Measurements from ENCODE around the gene MTUS2. TPM values are rescaled to one million over a fixed set of nuclear protein-coding genes. Genes with fewer than 3 reads are reported as not detected.

The MTUS2 gene
- total RNA-seq, 4 donors from 2014 or later: 0.16 to 0.75 (median 0.24) TPM

DNA sequence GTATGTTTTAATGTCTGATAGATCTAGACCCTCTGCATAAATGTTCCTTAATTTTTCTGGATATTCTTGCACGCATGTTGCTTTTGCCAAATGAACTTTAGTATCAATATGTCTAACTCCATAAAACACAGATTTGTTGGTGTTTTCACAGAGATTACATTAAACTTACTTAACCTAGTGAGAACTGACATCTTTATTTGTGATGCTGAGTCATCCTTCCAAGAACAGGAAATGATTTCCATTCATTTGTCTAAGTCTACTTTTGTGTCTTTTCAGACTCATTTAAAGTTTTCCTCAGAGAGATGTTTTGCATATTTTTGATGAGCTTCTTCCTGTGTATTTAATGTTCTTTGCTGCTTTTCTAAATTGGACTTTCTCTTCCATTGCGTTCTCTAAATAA lies 591.3 kb downstream of the MTUS2 start:
- in situ Hi-C loops (cut with MboI; ENCODE audit: low pct_ligation_motif_present in 1 of 4, low pct_unique_long_range_greater_than_20kb in 1 of 4, low sequenced_read_pairs in 3 of 4) (no loop called here), intact Hi-C loops (cut with DNase I; ENCODE audit: low total_unique reads) (no loop called here)
- no peak for TF ChIP-seq POLR2A (IDR thresholded peaks at IDR 0.05)
- no peak overlapping the region for H3K27ac ChIP-seq
- H3K27me3 ChIP-seq: no peaks in the 10 kb centered on the region
- no peak overlapping the region for H3K4me3 ChIP-seq
- no peaks in the 10 kb centered on the region for H3K9me3 ChIP-seq
- H3K36me3 ChIP-seq: no peaks in the 10 kb centered on the region
- H3K4me1 ChIP-seq: no peaks in the 10 kb centered on the region
- DNase-seq: no peak
- WGBS, 2 donors (ENCODE audit: low coverage in 1 of 2): 94 to 97% methylated on average over 2 of the region's 2 CpGs

DNA sequence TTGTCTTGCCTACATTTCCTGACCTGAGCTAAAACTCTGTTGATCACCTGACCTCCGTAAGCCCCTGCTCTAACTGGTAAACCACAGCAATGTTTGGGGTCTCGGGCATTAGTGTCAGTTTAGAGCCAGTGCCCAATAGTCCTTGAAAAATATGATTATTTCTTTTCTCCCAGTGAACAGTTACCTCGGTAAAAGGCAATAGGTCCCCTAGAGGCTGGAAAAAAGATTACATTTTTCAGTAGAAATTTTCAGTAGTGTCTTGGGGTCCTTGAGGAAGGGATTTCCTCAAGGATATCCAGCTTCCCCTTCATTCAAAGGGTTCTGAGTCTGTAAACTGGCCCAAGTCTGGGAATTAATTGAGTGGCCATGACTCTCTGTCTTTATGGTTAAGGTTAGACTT lies 597.9 kb downstream of the MTUS2 start:
- Histone ChIP-seq H3K27ac (no peak overlapping the region), H3K4me3 (no peak overlapping the region), H3K4me1 (no peaks in the 10 kb centered on the region), H3K9me3 (no peaks in the 10 kb centered on the region), H3K27me3 (no peaks in the 10 kb centered on the region), H3K36me3 (no peaks in the 10 kb centered on the region)
- TF ChIP-seq POLR2AphosphoS5 (IDR thresholded peaks at IDR 0.05) (no peak), EP300 (IDR thresholded peaks at IDR 0.05; ENCODE audit: low read depth) (no peak), POLR2A (IDR thresholded peaks at IDR 0.05) (no peak)
- TF ChIP-seq, protein P1, sequence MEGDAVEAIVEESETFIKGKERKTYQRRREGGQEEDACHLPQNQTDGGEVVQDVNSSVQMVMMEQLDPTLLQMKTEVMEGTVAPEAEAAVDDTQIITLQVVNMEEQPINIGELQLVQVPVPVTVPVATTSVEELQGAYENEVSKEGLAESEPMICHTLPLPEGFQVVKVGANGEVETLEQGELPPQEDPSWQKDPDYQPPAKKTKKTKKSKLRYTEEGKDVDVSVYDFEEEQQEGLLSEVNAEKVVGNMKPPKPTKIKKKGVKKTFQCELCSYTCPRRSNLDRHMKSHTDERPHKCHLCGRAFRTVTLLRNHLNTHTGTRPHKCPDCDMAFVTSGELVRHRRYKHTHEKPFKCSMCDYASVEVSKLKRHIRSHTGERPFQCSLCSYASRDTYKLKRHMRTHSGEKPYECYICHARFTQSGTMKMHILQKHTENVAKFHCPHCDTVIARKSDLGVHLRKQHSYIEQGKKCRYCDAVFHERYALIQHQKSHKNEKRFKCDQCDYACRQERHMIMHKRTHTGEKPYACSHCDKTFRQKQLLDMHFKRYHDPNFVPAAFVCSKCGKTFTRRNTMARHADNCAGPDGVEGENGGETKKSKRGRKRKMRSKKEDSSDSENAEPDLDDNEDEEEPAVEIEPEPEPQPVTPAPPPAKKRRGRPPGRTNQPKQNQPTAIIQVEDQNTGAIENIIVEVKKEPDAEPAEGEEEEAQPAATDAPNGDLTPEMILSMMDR (IDR thresholded peaks at IDR 0.05): no peak
- 68 to 71% methylated on average over 3 of the region's 3 CpGs for WGBS, 2 donors (ENCODE audit: low coverage in 1 of 2)
- intact Hi-C loops (cut with DNase I; ENCODE audit: low total_unique reads): no loop called here
- in situ Hi-C loops (cut with MboI; ENCODE audit: low pct_ligation_motif_present in 1 of 4, low pct_unique_long_range_greater_than_20kb in 1 of 4, low sequenced_read_pairs in 3 of 4): no loop called here
- no peak for DNase-seq

DNA sequence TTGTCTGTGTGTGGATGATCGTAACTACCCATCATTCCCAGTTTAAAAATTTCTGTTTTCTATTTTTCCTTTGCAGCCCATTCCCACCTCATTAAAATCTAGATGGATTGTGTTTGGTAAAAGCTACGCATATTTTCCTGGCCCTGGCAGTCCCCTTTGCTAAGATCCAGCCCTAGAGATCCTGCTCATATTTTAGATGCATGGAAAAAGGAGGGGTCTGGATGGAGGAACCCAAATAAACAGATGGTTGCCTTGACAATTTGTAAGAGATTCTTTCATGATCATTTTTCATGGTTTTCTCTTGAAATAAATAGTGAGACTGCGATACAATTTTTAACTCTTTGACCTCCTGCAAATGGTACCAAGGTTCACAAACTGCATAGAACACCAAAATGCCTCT lies 601.0 kb downstream of the MTUS2 start:
- 78 to 84% methylated on average over 2 to 3 of the region's 3 CpGs for WGBS, 2 donors (ENCODE audit: low coverage in 1 of 2)

DNA sequence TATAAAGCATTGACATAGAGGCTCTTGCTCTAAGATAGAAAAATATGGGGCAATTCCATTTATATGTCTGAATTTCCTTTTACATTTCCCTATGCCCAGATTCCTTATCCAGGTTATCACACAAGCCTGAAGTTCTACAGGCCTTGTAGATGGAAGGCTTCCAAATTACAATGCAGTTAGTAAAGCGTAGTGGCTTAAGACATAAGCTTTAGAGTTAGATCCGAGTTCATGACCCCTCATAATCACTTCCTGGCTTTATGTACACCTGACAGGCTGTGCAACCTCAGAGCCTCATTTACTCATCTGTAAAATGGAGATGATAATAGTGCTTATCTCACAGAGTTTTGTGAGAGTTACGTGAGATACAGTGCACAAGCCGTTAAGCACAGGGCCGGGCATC lies 601.9 kb downstream of the MTUS2 start:
- Histone ChIP-seq H3K4me1 (no peaks in the 10 kb centered on the region), H3K4me3 (no peak overlapping the region), H3K27ac (no peak overlapping the region), H3K27me3 (peaks cover 15% of the 10 kb centered on the region), H3K9me3 (no peaks in the 10 kb centered on the region), H3K36me3 (no peaks in the 10 kb centered on the region)
- TF ChIP-seq POLR2A (IDR thresholded peaks at IDR 0.05) (no peak), EP300 (IDR thresholded peaks at IDR 0.05; ENCODE audit: low read depth) (no peak), POLR2AphosphoS5 (IDR thresholded peaks at IDR 0.05) (no peak)
- TF ChIP-seq, protein P1 (IDR thresholded peaks at IDR 0.05): no peak
- 60 to 83% methylated on average over 2 to 5 of the region's 5 CpGs for WGBS, 2 donors (ENCODE audit: low coverage in 1 of 2)
- intact Hi-C loops (cut with DNase I; ENCODE audit: low total_unique reads) (no loop called here), in situ Hi-C loops (cut with MboI; ENCODE audit: low pct_ligation_motif_present in 1 of 4, low pct_unique_long_range_greater_than_20kb in 1 of 4, low sequenced_read_pairs in 3 of 4) (no loop called here)
- no peak for DNase-seq

More for the DNA sequence above, 601.0 kb downstream of the MTUS2 start:
- Histone ChIP-seq H3K27ac (no peak overlapping the region), H3K27me3 (peaks cover 6% of the 10 kb centered on the region), H3K9me3 (no peaks in the 10 kb centered on the region), H3K4me3 (no peak overlapping the region), H3K36me3 (no peaks in the 10 kb centered on the region), H3K4me1 (no peaks in the 10 kb centered on the region)
- in situ Hi-C loops (cut with MboI; ENCODE audit: low pct_ligation_motif_present in 1 of 4, low pct_unique_long_range_greater_than_20kb in 1 of 4, low sequenced_read_pairs in 3 of 4): no loop called here
- DNase-seq: no peak
- TF ChIP-seq POLR2AphosphoS5 (IDR thresholded peaks at IDR 0.05) (no peak), POLR2A (IDR thresholded peaks at IDR 0.05) (no peak), EP300 (IDR thresholded peaks at IDR 0.05; ENCODE audit: low read depth) (no peak)
- TF ChIP-seq, protein P1 (IDR thresholded peaks at IDR 0.05): no peak
- intact Hi-C loops (cut with DNase I; ENCODE audit: low total_unique reads): no loop called here

DNA sequence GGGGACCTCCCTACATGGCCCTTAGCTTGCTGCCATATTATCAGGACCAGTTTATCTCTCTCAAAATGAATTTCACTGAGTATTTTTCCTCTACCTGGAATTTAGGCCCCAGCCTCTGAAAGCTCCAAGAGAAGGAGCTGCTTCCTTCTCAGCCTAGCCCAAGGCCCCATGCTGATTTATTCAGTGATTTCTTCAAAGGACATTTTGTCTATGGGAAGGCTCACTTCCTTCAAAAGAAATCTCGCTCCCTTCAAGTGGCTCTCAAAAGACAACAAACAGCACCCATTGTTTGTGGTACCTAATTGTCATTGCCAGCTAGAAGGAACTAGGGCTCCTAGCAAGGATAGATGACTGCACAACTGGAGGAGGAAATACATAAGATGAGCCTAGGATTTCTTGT lies 602.9 kb downstream of the MTUS2 start:
- intact Hi-C loops (cut with DNase I; ENCODE audit: low total_unique reads): no loop called here
- H3K9me3 ChIP-seq: no peaks in the 10 kb centered on the region
- peaks cover 0 to 2% (median 0%) of the 10 kb centered on the region in 4 donors for H3K4me1 ChIP-seq
- no peak overlapping the region for H3K4me3 ChIP-seq
- DNase-seq: no peak
- in situ Hi-C loops (cut with MboI; ENCODE audit: low pct_ligation_motif_present in 1 of 4, low pct_unique_long_range_greater_than_20kb in 1 of 4, low sequenced_read_pairs in 3 of 4): no loop called here
- H3K27me3 ChIP-seq: peaks cover 25% of the 10 kb centered on the region
- 75 to 94% methylated on average over 1 of the region's 1 CpG for WGBS, 2 donors (ENCODE audit: low coverage in 1 of 2)
- TF ChIP-seq POLR2A (IDR thresholded peaks at IDR 0.05) (no peak), EP300 (IDR thresholded peaks at IDR 0.05; ENCODE audit: low read depth) (no peak)
- TF ChIP-seq, protein P1 (IDR thresholded peaks at IDR 0.05): no peak
- H3K27ac ChIP-seq: no peak overlapping the region
- no peaks in the 10 kb centered on the region for H3K36me3 ChIP-seq
